Karpas-422 (cell line): ENCODE measurements around the gene PPP4R1. TPM values are rescaled to one million over a fixed set of nuclear protein-coding genes. Genes with fewer than 3 reads are reported as not detected.

Experiments
- small RNA-seq: library from RNA; depleted of rRNA; stranded (forward); fragments of <200 nt; gene quantifications from one replicate; pipeline ENCODE3, GENCODE V24; 2014
- total RNA-seq: library from RNA; depleted of rRNA; stranded (reverse); fragments of >200 nt; shearing (Covaris generic); gene quantifications from 2 replicates; pipeline ENCODE4 v1.2.3, GENCODE V29; 2014; ENCODE audit warnings: low replicate concordance; rRNA removed

The PPP4R1 gene
- total RNA-seq, 1 experiment from 2014 or later = 28.7 TPM

Small RNA genes within 50 kb of the gene (small RNA-seq; reads per million reads assigned to genes)
- gene RNU2-27P (not detected), gene RNU6-903P (not detected)

Other genes starting within 250 kb of the PPP4R1 start
- gene RALBP1, start 139.0 kb downstream of the PPP4R1 start, total RNA-seq = 40.4 and 45.7 TPM in 2 replicates
- not detected in 2 replicates for gene RAB31, start 93.7 kb upstream of the PPP4R1 start, total RNA-seq